Measurements from ENCODE around the gene KCNMB4. TPM values are rescaled to one million over a fixed set of nuclear protein-coding genes. Genes with fewer than 3 reads are reported as not detected.
A peak's percentile ranks its signal among the peaks of the same experiment; 100 is the strongest.

Gene KCNMB4
- total RNA-seq, 1 experiment from 2014 or later = 6.3 TPM

DNA sequence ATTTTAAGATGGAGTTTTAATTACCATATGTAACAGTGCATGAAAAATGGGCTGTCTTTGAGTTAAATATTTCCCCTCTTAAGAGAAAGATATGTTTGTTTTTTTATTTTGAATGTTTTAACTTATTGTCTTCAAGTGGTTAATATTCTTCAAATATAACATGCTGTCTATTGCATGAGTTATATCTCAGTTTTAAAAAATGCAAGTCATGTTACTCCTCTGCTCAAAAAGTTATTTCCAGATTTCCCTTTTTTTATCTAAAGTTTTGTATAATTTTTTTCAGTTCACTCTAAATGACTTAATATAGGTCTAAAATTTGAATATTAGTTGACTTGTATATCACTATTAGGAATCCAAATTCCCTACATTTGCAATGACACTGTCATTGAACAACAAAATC, 5.9 kb upstream of the KCNMB4 start:
- H3K4me1 ChIP-seq (replicated peaks; ENCODE audit: insufficient read depth) = no peaks in the 10 kb centered on the region; the same call in 1 of the 2 replicates
- BruUV-seq (replicated peaks) = no TSS peak
- no peaks in the 10 kb centered on the region for H3K36me3 ChIP-seq (ENCODE audit: low read depth)
- no peaks in the 10 kb centered on the region for H3K27me3 ChIP-seq (ENCODE audit: insufficient read depth, low read depth)
- no peak for DNase-seq
- 0 out of 2 replicates have a peak, but pooled peaks cover 3% of the 10 kb centered on the region for H3K9me2 ChIP-seq (ENCODE audit: insufficient read depth)
- intact Hi-C loops (cut with micrococcal nuclease; ENCODE audit: unreplicated experiment) = no loop called here
- ChIA-PET CTCF (no interaction called here), POLR2A (ENCODE audit: unreplicated experiment) (no interaction called here)
- no peaks in the 10 kb centered on the region for H4K20me1 ChIP-seq (ENCODE audit: insufficient read depth)
- H3F3A ChIP-seq (ENCODE audit: insufficient read depth, low read depth) = peaks cover under 1% of the 10 kb centered on the region; the same call in 1 of the 2 replicates
- no peaks in the 10 kb centered on the region for H3K9me3 ChIP-seq (ENCODE audit: insufficient read depth, low read depth)
- no peak overlapping the region for H3K4me2 ChIP-seq
- no peak overlapping the region for H3K4me3 ChIP-seq
- no peaks in the 10 kb centered on the region for H3K79me2 ChIP-seq (ENCODE audit: low read depth)
- no peak overlapping the region for H3K27ac ChIP-seq
- no peak for TF ChIP-seq EZH2 (IDR thresholded peaks at IDR 0.05; ENCODE audit: low read depth)
- TF ChIP-seq, protein P1, sequence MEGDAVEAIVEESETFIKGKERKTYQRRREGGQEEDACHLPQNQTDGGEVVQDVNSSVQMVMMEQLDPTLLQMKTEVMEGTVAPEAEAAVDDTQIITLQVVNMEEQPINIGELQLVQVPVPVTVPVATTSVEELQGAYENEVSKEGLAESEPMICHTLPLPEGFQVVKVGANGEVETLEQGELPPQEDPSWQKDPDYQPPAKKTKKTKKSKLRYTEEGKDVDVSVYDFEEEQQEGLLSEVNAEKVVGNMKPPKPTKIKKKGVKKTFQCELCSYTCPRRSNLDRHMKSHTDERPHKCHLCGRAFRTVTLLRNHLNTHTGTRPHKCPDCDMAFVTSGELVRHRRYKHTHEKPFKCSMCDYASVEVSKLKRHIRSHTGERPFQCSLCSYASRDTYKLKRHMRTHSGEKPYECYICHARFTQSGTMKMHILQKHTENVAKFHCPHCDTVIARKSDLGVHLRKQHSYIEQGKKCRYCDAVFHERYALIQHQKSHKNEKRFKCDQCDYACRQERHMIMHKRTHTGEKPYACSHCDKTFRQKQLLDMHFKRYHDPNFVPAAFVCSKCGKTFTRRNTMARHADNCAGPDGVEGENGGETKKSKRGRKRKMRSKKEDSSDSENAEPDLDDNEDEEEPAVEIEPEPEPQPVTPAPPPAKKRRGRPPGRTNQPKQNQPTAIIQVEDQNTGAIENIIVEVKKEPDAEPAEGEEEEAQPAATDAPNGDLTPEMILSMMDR (conservative IDR thresholded peaks at IDR 0.05) = no peak
- H2AFZ ChIP-seq = no peak overlapping the region

DNA sequence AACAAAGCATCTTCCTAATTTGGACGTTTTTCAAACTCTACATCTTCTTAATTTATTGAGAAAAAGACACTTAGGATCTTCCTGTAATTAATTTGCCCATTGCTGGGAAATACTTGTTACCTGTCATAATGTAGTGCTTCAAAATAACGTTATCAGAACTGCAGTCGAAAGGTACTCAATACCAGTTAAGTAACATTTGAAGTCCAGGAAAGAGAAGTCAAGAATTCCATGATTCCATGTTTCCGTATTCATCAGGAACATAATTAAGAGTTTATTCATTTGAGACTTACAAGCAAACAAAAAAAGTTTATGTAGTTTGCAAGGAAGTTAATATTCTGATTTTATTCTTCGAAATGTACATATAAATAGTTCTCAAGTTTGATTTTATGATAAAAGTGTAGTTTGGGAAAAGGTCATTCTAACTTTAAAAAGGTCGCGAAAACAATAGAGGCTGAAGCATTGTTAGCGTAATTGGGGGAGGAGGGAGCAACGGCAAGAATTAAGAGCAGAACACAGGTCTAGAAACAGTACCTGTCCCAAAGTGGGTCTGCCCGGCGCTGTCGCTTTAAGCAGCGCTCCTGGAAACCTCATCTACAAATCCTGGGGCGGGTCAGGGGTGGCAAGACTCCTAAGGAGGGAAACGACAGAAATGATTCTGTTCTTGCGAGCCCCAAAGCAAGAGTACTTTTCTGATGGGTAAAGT, 1.2 kb upstream of the KCNMB4 start:
- no TSS peak for BruUV-seq (replicated peaks)
- intact Hi-C loops (cut with micrococcal nuclease; ENCODE audit: unreplicated experiment) = loop anchor here (5.0 kb wide), 2 partner anchors 123 to 212 kb away; partner anchors contain the start of gene CNOT2
- Histone ChIP-seq H3K4me3 (peak overlapping the region; percentile 66), H2AFZ (peak overlapping the region; percentile 90), H3K79me2 (ENCODE audit: low read depth) (no peaks in the 10 kb centered on the region; the same call in 1 of the 2 replicates), H3K27me3 (ENCODE audit: insufficient read depth, low read depth) (no peaks in the 10 kb centered on the region), H3K4me2 (peak overlapping the region; percentile 77), H3K4me1 (replicated peaks; ENCODE audit: insufficient read depth) (peaks cover 17% of the 10 kb centered on the region), H4K20me1 (ENCODE audit: insufficient read depth) (no peaks in the 10 kb centered on the region), H3K36me3 (ENCODE audit: low read depth) (no peaks in the 10 kb centered on the region), H3K9me2 (ENCODE audit: insufficient read depth) (no peaks in the 10 kb centered on the region), H3K9me3 (ENCODE audit: insufficient read depth, low read depth) (no peaks in the 10 kb centered on the region), H3F3A (ENCODE audit: insufficient read depth, low read depth) (peaks cover 5% of the 10 kb centered on the region; the same call in 1 of the 2 replicates), H3K27ac (no peak overlapping the region)
- no peak for DNase-seq
- no peak for TF ChIP-seq EZH2 (IDR thresholded peaks at IDR 0.05; ENCODE audit: low read depth)
- TF ChIP-seq, protein P1 (conservative IDR thresholded peaks at IDR 0.05) = no peak
- ChIA-PET POLR2A (ENCODE audit: unreplicated experiment) (no interaction called here), CTCF (no interaction called here)

DNA sequence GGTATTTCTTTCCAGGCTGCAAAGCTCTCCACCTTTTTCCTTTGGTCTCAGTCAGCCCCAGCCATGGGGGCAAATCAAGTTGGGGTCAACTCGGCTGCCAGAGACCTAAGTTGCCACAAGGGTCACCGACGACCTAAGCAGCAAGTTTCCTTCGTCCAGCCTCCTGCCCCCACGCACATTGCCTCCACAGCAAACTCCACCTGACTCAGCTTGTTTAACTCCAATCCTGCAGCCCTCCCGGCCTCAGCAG, 767 bp upstream of the KCNMB4 start:
- ChIA-PET CTCF (no interaction called here), POLR2A (ENCODE audit: unreplicated experiment) (no interaction called here)
- no peak overlapping the region for H3K27ac ChIP-seq
- H3K4me1 ChIP-seq (replicated peaks; ENCODE audit: insufficient read depth) = peaks cover 17% of the 10 kb centered on the region
- H3K79me2 ChIP-seq (ENCODE audit: low read depth) = no peaks in the 10 kb centered on the region; the same call in 1 of the 2 replicates
- H3K9me2 ChIP-seq (ENCODE audit: insufficient read depth) = no peaks in the 10 kb centered on the region
- peak overlapping the region; percentile 66 for H3K4me3 ChIP-seq
- H4K20me1 ChIP-seq (ENCODE audit: insufficient read depth) = no peaks in the 10 kb centered on the region
- H2AFZ ChIP-seq = peak overlapping the region; percentile 90
- no peaks in the 10 kb centered on the region for H3K36me3 ChIP-seq (ENCODE audit: low read depth)
- no peaks in the 10 kb centered on the region for H3K27me3 ChIP-seq (ENCODE audit: insufficient read depth, low read depth)
- peaks cover 5% of the 10 kb centered on the region; the same call in 1 of the 2 replicates for H3F3A ChIP-seq (ENCODE audit: insufficient read depth, low read depth)
- H3K4me2 ChIP-seq = peak overlapping the region; percentile 77
- H3K9me3 ChIP-seq (ENCODE audit: insufficient read depth, low read depth) = no peaks in the 10 kb centered on the region
- TF ChIP-seq EZH2 (IDR thresholded peaks at IDR 0.05; ENCODE audit: low read depth) = no peak
- TF ChIP-seq, protein P1 (conservative IDR thresholded peaks at IDR 0.05) = no peak
- intact Hi-C loops (cut with micrococcal nuclease; ENCODE audit: unreplicated experiment) = loop anchor here (5.0 kb wide), 2 partner anchors 123 to 212 kb away; partner anchors contain the start of gene CNOT2
- no TSS peak for BruUV-seq (replicated peaks)
- no peak for DNase-seq
